HG03457 (cell line): ENCODE measurements around the gene RASAL1.

ENCODE experiments used
- ATAC-seq: cut with Tn5 transposase; IDR thresholded peaks from one replicate; pipeline ENCODE4 v1.9.1; 2021; ENCODE audit warnings: moderate number of reproducible peaks; ENCODE audit not compliant: unreplicated experiment

Gene RASAL1

DNA sequence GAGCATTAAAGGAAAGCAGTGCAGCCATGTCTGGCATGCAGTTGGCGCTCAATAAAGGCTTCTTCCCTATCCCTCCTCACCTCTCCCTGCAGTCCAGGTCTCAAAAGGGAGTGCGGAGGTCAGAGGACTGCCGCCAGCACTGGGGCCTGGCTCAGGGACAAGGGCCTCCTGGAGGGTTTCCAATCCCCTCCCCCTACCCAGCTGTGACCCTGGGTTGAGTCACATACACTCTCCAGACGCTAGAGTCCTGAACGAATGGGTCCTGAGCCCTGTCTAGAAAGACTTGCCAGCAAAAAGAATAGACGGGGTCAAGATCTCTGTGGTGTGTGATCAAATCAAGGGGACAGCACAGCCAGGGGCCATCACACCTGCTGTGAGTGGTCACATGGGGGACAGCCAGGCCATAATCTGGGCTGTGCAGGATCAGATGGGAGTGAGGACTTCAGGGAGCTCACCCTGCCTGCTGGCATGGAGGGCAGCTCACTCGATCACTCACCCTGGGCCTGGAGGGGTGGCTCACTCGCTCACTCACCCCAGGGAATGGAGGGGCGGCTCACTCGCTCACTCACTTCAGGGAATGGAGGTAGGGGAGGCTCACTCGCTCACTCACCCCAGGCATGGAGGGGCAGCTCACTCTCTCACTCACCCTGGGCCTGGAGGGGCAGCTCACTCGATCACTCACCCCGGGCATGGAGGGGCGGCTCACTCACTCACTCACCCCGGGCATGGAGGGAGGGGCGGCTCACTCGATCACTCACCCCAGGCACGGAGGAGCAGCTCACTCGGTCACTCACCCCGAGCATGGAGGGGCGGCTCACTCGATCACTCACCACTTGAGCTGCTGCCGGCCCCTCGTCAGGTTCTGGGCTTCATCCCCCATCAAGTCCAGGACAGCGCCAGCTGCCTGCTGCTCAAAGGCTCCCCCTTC, 26.8 kb upstream of the RASAL1 start:
- ATAC-seq, result no peak

DNA sequence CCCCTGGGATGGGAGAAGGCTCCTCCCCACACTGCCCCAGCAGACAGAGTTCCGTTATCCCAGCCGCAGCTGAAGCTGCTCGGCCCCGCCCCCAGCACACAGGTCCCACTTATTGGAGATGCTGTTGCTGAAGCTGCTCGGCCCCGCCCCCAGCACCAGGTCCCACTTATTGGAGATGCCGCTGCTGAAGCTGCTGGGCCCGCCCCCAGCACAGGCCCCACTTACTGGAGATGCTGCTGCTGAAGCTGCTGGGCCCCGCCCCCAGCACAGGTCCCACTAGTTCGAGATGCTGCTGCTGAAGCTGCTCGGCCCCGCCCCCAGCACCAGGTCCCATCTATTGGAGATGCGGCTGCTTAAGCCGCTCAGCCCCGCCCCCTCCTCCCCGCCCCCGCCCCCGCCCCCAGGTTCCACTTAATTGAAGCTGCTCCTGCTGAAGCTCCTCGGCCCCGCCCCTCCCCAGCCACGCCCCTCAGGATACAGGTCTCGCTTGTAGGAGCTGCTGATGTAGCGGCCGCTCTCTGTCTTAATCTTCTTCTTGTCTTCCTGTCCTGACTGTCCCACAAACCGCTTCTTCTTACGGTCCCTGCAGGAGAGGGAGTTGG, 26.0 kb upstream of the RASAL1 start:
- ATAC-seq, result no peak

DNA sequence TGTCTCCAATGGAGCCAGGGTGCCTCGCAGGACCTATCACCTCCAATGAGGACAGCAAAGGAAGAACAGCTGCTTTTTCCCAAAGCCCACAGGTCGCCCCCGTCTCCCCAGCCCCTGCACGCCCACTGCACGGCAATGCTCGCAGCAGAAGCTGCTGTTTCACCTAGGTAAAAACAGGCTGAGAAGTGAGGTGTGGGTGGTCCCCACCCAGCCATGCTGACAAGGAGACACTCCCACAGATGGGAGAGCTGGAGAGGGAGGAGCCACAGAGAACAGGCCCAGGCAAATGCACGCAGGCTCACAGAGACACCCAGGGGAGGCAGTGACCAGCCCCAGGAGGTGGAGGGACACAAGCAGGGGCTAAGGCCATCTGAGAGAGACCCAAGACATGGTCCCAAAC, 24.4 kb upstream of the RASAL1 start:
- no peak for ATAC-seq

DNA sequence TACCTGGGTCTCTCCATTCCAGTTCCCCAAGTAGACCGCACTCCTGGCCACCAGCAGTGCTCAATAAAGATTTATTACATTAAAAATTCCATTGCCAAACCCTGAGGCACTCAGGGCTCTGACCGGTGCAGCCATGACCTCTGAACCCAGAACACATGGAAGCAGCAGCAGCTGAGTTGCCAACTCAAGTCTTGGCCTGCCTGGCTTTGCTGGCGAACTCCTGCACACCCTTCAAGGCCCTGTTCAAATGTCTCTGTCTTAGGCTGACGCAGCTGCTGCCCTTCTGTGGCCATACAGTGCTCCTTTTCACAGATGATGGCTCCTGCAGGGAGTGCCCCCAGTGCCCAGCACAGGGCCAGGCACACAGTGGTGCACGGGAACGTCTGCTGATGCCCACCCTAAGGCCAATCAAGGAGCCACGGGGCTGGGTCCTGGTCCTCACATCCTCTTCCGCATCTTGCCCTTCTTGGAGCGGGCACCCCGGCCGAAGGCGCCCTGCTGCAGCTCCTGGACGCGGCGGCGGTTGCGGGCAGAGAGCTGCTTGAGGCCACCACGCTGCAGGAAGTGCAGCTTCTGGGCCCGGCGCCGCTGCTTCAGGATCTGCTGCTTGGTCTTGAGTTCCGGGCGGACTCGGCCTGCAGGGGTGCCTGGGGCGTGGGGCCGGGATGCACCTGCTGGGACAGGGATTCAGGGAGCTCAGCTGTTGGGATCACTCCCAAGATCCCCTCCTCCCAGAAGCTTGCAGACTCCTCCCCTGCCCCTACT, 23.1 kb upstream of the RASAL1 start:
- ATAC-seq, result no peak

DNA sequence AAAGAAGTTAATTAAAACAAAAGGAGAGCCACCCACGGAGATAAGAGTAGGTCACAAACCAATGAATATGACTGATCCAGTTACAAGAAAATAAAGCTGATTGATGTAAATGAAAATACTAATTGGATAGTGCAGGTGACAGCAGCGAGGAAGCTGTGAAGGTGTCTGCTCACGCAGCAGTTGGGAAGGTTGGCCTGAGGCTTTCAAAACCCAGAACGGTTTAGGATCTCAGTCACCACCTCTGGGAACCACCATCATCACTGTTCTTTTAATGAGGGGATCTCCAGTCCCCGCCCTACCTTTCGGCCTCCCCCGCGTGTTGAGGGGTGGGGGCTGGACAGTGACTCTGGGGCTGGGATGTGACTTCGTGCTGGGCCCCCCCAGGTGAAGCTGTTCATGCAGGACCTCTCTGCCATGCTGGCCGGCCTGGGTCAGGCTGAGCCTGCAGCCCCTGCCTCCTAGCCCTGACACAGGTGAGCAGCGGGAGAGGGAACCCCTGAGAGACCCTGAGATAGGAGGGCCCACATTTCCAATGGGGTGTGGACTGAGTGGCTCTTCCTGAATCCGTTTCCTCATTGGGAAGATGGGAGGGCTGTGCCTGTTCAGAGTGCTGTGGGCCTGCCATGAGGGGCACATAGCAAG, 21.8 kb upstream of the RASAL1 start:
- ATAC-seq, result no peak

DNA sequence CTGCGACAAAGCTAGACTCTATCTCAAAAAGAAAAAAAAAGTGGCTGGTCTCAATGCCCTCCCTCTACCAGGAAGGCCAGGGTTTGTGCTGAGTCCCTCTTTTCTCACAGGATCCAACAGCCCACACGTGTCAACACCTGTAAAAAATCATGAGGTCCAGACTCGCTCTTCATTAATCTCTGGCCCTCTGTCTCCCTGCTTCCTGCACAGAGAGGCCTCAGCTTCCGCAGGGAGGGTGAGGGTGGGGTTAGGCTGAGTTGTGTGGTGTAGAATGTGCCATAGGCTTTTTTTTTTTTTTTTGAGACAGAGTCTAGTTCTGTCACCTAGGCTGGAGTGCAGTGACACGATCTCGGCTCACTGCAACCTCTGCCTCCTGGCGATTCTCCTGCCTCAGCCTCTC, 20.1 kb upstream of the RASAL1 start:
- ATAC-seq, result no peak

DNA sequence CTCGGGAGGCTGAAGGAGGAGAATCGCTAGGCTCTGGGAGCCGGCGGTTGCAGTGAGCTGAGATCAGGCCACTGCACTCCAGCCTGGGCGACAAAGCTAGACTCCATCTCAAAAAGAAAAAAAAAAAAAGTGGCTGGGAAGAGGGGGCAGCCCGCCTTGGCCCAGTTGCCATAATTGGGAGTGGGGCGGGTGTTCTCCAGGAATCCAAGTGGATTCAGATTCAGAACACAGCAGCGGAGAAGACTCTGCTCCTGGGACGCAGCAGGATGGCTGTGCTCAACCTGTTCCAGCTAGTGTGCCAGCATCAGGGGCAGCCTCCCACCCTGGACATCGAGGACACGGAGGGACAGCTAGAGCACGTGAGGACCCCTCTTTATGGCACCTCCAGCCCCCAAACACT, 19.5 kb upstream of the RASAL1 start:
- ATAC-seq, result no peak

DNA sequence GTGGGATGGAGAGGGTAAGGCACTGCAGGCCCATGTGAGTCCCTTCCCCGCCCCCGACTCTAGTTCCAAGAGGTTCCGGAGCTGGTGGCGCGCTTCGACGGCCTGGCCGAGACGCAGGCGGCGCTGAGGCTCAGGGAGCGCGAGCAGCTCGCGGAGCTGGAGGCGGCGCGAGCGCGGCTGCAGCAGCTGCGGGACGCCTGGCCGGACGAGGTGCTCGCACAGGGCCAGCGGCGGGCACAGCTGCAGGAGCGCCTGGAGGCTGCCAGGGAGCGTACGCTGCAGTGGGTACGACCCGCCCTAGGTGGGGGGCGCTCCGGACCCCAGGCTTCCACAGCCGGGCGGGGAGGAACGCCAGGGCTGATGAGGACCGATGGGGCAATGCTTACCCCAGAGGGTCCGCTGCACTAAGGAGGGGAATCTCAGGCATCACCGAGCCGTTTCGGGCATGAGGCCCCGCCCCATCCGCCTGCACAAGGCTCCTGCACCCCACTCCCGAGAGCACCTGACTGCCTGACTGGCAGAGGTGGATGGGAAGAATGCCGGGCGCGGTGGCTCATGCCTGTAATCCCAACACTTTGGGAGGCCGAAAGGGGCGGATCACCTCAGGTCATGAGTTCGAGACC, 18.9 kb upstream of the RASAL1 start:
- no peak for ATAC-seq

DNA sequence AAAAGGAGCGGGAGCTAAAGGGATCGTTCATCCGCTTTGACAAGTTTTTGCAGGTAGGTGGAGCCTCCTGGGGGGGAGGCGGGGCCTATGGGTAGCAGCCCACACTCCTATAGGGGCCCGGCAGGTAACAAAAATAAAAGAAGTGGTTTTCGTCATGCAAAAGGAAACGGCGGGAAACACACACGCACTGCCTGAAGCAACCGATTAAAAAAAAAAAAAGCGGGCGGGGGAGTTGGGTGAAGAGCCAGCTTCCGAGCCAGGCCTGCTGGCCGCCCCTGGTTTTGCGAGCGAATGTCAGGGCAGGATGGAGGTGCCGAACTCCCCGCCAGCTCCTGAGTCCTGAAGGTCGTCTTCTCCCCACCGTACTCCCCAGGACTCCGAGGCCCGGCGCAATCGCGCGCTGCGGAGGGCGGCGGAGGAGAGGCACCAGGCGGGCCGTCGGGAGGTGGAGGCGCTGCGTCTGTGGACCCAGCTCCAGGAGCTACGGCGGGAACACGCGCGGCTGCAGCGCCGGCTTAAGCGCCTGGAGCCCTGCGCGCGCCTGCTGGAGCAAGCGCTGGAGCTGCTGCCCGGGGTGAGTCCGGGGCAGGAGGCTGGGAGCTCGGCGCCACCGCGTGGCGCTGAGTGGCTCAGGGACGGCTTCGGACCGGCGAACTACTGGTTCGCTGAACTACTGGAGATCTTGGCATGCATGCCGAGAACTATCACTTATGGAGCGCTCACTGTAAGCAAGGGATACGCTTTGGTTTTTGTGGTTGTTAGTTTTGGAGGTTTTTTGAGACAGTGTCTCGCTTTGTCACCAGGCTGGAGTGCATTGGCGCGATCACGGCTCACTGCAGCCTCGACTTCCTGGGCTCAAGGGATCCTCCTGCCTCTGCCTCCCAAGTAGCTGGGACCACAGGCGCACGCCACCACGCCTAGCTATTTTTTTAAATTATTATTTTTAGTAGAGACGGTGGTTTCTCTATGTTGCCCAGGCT, 17.6 kb upstream of the RASAL1 start:
- ATAC-seq, result no peak

DNA sequence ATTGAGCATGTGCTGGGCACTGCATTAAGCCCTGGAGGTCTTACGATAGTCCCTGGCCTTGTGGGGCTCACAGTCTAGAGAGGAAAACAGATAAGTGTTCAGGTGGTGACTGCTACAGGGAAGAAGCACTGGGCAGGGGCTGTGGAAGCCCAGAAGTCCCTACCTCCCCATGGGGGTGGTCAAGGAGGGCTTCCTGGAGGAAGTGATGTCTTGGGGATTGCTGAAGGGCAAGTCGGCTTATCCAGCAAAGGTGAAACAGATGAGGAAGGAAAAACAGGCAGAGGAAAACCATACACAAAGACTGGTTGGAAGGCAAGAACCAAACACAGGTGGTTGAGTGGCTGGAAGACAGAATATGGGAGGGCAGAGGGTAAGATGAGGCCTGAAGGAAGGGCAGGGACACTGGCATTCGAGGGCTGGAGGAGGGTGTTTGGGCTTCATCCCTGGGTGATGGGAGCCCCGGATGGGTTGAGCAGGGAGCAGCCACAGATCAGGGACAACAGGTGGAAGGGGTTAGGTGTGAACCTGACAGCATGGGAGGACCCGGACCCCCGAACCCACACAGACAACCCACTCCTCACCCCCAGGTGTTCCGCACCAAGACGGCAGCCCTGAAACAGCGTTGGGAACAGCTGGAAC, 16.8 kb upstream of the RASAL1 start:
- no peak for ATAC-seq

DNA sequence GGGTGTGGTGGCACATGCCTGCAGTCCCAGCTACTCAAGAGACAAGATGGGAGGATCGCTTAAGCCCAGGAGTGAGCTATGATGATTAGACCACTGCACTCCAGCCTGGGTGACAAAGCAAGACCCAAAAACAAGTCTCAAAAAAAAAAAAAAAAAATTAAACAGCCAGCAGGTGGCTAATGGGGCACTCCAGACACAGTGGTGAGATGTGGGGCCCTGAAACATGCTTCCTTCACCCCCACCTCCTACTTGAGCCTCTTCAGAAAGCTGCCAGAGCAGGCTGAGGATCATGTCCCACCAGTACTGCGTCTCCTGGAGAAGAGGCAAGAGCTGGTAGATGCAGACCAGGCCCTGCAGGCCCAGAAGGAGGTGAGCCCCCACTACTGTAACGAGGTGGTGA, 16.1 kb upstream of the RASAL1 start:
- no peak for ATAC-seq

DNA sequence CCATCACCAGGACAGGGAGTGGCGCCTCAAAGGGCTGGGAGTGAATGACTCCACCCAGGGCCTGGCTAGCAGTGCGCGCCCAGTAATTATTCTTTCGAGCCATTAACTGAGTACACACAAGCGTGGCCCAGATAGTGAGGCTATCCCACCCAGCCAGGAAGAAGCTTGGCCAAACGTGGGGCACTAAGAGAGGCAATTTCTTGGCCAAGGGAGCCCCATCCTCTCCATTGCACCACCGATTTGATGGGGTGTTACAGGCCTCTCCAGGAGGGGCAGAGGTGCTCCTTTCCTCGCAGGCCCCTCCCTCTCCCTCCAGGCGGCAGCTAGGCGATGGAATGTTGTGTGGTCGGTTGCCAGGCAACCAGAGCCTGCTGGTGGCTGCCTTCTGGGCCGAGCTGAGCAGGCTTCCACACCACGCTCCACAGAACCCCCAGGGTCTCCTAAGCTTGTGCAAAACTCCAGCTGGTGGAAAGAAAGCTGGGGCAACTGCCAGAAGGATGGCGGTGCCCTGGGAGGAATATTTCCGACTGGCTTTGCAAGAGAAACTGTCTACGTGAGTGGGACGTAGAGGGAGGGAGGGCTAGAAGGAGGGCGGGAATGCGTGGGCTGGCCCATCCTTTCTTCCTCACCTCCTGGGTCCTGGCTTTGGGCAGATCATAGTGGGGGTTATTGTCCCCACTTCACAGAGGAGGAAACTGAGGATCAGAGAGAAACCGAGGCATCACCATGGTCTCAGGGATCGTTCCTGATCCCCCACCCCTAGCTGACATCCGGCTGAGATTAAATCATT, 14.0 kb upstream of the RASAL1 start, which contains the start of gene CFAP73:
CFAP73 (plus strand) TSS at position 364 of the 790 bp plus-strand sequence; CDS start at position 498, 134 bp downstream.
- ATAC-seq, result no peak

DNA sequence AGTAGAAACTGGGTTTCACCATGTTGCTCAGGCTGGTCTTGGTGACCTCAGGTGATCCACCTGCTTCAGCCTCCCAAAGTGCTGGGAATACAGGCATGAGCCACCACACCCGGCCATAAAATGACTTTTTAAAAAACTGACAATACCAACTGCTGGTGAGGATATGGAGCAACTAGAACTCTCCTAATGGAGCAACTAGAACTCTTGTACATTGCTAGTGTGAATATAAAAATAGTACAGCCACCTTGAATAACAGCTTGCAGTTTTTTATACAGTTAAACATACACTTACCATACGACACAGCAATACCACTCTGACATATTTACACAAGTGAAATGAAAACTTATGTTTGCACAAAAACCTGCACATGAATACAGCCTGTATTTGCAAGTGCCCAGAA, 11.4 kb upstream of the RASAL1 start:
- ATAC-seq, result no peak

DNA sequence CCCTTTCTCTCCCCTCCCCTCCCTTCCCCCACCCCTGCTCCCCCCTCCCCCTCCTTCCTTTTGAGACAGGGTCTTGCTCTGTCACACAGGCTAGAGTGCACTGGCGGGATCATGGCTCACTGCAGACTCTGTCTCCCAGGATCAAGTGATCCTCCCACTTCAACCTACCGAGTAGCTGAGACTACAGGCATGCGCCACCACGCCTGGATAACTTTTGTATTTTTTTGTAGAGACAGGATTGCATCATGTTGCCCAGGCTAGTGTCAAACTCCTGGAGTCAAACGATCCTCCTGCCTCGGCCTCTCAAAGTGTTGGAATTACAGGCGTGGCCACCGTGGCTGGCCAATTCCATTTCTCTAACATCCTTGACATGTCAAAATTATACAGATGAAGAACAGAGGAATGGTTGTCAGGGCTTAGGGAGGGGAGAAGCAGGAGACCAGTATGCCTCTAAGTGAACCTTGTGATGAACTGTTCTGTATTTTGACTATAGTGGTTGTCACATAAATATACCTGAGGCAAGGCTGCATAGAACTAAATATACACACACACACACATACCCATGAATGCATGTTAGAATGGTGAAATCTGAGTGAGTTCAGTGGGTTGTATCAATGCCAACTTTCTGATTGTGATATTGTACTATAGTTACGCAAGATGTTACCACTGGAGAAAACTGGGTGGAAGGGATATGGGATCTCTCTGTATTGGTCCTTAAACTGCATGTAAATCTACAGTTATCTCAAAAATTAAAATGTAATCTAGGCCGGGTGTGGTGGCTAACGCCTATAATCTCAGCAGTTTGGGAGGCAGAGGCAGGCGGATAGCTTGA, 10.4 kb upstream of the RASAL1 start:
- ATAC-seq, result no peak

DNA sequence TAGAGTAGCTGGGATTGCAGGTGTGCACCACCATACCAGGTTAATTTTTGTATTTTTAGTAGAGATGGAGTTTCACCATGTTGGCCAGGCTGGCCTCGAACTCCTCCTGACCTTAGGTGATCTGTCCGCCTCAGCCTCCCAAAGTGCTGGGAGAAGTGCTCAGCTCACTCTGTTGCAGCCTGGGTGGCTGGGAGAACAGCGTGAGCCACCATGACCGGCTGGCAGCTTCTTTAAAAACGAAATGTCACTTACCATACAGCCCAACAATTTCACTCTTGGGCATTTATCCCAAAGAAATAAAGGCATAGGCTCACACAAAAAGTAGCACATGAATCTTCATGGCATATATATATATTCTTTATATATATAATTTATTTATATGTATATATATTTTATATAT, 9.2 kb upstream of the RASAL1 start:
- no peak for ATAC-seq

DNA sequence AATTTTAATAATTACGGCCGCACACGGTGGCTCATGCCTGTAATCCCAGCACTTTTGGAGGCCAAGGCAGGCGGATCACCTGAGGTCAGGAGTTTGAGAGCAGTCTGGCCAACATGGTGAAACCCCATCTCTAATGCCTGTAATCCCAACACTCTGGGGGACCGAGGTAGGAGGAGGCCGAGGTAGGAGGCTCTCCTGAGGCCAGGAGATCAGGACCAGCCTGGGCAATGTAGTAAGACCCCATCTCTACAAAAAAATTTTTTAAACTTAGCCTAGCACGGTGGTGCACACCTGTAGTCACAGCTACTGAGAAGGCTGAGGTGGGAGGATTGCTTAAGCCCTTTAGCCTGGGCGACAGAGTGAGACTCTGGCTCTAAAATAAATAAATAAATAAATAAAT, 8.4 kb upstream of the RASAL1 start:
- ATAC-seq, result no peak

DNA sequence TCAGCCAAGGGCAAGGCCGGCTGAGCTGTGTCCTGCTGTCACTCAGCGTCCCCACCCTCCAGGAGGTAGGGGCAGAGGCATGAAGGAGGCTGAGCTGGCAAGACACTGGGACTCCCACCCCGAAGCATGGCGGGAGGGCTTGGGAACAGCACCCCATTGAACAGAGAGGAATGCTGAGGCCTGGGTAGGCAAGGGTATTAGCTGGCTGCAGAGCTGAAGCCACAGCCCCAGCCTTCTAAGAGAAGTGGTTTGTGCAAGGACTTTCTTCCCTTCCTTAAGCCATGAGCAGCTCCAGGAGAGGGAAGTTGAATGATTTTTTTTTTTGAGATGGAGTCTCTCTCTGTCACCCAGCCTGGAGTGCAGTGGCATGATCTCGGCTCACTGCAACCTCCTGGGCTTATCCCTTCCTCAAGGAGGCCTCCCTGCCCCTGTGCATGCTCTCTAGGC, 7.3 kb upstream of the RASAL1 start:
- no peak for ATAC-seq
